ENCODE data around the gene ITGA5.

DNA sequence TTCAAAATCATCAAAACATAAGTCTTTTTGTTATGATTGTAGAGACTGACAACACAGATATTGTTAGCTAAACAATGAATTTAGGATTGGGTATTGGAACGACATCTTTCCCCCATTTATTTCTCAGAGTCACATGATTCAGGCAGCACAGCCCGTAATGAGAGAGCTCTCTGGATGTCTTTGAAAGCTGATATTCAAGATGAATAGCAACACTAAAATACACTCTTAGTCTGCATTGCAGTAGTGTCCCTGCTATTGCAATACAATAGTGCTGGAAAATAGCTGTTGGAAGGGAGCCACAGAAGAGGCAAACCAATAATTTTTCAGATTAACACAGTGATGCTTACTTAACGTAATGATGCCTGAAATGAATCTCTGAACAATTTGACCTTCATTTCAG, 44.4 kb upstream of the ITGA5 start:
- TF ChIP-seq POLR2AphosphoS5 (IDR thresholded peaks at IDR 0.05; ENCODE audit: low read depth, low read length): no peak
- TF ChIP-seq POLR2A (IDR thresholded peaks at IDR 0.05; ENCODE audit: low read depth, low read length): no peak
- TF ChIP-seq TAF1 (IDR thresholded peaks at IDR 0.05; ENCODE audit: low read depth, low read length): no peak

Data from GM12891 (cell line).